KBM-7 (cell line): ENCODE measurements around the gene DSE.

ENCODE experiments used
- DNase-seq: peaks from one replicate; pipeline ENCODE4 v3.0.0-alpha.2; 2015
- in situ Hi-C: fragments of 300-500 bp; cut with MboI; formaldehyde crosslinking; loops from 2 replicates; pipeline ENCODE4 v1.14.3; 2020; ENCODE audit warnings: low sequenced_read_pairs, low pct_unique_long_range_greater_than_20kb, mixed read lengths

Gene DSE

DNA sequence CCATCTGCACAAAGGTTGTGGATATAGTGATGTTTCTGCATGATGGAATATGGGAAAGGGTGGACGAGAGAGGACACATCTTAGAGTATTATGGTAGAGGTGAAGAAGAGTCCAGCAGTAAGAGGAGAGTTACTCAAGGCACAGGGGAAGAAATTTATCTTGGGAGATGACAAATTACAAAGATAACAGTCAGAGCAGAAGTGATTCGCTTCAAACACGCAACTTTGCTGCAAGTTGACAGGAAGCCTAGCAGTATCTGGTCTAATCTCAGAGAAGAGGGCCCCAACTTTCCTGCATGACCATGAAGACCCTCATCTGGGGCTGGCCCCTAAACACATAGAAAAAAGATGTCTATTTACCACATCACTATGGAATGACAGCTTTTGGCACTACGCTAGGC, 89.2 kb downstream of the DSE start:
- DNase-seq: no peak
- in situ Hi-C loops: no loop called here

DNA sequence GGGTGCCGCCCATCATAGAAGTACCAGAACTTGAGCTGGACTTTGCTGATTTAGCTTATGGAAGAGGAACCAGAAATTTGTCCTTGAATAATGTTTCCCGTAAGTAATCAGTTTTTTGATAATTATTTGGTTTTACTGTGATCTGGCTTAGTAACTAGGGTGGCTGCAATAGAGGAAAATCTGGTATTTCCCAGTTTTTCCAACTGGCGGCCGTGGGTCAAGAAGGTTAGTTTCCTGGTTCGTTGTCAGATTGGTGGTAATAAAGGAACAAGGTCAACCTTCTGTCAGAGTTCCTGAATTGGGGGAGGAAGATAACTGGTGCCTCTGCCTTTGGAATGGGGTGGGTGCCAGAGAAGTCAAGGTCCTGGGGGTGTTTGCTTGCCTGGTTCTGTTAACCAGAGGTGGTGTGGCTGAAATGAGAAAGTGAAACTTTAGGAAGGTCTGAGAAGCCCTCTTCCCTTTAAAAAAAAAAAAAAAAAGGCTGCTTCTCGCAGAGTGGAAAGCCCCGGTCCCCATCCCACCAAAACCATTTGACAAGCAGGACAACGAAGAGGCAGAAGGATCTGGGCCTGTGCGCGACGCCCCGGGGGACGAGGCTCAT, 90.7 kb downstream of the DSE start, which contains the start of gene CALHM6:
Gene CALHM6 (plus strand): TSS at position 45 of the 601 bp plus-strand sequence. CDS start 555 bp downstream, at position 600.
- DNase-seq: peak; percentile 22
- in situ Hi-C loops: no loop called here

DNA sequence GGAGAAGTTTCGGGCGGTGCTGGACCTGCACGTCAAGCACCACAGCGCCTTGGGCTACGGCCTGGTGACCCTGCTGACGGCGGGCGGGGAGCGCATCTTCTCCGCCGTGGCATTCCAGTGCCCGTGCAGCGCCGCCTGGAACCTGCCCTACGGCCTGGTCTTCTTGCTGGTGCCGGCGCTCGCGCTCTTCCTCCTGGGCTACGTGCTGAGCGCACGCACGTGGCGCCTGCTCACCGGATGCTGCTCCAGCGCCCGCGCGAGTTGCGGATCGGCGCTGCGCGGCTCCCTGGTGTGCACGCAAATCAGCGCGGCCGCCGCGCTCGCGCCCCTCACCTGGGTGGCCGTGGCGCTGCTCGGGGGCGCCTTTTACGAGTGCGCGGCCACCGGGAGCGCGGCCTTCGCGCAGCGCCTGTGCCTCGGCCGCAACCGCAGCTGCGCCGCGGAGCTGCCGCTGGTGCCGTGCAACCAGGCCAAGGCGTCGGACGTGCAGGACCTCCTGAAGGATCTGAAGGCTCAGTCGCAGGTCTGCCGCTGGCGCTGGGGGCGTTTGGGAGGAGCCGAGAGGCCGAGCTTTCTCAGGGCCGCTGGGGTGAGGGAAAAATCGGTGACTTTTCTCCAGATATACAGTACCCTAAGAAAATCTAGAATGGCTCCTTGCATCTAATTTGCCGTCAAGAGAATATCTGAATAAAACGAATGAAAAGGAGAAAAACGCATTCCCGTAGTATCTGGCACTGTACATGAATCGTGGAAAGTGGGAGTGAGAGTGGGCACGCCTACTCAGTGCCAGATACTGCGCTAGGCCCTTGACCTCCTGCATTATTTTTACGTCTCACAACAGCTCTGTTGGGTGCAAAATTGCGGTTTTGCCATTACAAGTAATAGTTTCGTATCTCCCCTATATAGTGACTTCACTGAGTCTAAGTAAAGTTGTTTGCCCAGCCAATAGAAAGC, 91.5 kb downstream of the DSE start:
- peak; percentile 48 for DNase-seq
- in situ Hi-C loops: no loop called here

GRCh38 chr6:116463301-116463700, 92.6 kb downstream of the DSE start:
- DNase-seq: no peak
- in situ Hi-C loops: no loop called here

GRCh38 chr6:116465246-116465645, 94.5 kb downstream of the DSE start:
- peak; percentile 90 for DNase-seq
- in situ Hi-C loops: no loop called here

GRCh38 chr6:116467096-116467495, 96.3 kb downstream of the DSE start:
- DNase-seq: no peak
- in situ Hi-C loops: no loop called here

- no peak for DNase-seq
- in situ Hi-C loops: no loop called here
These were observed 96.8 kb downstream of the DSE start for GRCh38 chr6:116467514-116467913.

GRCh38 chr6:116468293-116468692, 97.5 kb downstream of the DSE start:
- no peak for DNase-seq
- in situ Hi-C loops: no loop called here

GRCh38 chr6:116471531-116471930, 100.8 kb downstream of the DSE start:
- DNase-seq: no peak
- in situ Hi-C loops: no loop called here

DNA sequence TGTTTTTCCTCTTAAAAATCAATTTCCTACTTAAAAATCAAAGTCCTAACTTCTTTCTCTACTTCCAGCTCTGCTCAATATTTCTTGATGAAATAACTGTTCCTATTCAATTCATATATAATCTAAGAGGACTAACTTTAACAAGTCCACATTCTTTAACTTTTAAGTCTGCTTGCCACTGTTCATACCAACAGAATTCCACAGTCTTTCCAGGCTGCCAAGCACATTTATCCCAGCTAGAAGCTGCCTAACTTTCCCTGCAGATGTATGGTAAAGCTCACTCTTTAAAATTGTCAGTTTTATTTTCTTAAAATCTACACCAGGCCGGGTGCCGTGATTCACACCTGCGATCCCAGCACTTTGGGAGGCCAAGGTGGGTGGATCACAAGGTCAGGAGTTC, 102.0 kb downstream of the DSE start:
- in situ Hi-C loops: no loop called here
- no peak for DNase-seq

GRCh38 chr6:116475141-116475540, 104.4 kb downstream of the DSE start:
- DNase-seq: peak; percentile 58
- in situ Hi-C loops: no loop called here

- peak; percentile 76 for DNase-seq
- in situ Hi-C loops: no loop called here
These were observed 105.4 kb downstream of the DSE start for GRCh38 chr6:116476002-116476678.

GRCh38 chr6:116482780-116483179, 112.0 kb downstream of the DSE start:
- in situ Hi-C loops: no loop called here

GRCh38 chr6:116483616-116484015, 112.9 kb downstream of the DSE start:
- in situ Hi-C loops: no loop called here
- no peak for DNase-seq

More at GRCh38 chr6:116482780-116483179, 112.0 kb downstream of the DSE start:
- no peak for DNase-seq

DNA sequence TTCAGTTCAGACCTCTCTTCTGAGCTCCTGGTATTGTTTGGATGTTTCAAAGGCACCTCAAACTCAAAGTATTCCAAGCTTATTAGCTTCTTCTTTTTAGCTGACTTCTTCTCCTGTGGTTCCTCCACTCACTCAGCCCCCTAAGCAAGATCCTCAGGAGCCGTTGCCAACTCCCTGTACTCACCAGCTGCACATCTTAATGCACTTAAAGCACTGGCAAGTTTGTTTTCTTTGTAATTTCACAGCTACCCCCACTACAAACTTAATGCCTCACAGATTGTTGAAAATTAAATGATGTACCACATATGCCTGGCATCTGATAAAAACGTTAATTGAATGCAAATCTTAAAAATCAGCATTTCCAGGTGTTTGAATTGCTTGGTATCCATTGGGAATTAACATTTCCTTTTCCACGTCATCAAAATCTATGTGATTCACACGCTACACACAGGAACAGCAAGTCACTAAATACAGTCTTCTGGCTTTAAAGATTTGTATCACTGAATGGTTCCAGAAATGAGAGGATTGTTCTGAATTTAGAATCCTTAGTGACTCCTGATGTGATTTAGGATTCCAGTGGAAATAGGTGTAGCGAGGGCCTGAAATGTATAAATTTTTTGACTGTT, 114.9 kb downstream of the DSE start:
- no peak for DNase-seq
- in situ Hi-C loops: no loop called here

DNA sequence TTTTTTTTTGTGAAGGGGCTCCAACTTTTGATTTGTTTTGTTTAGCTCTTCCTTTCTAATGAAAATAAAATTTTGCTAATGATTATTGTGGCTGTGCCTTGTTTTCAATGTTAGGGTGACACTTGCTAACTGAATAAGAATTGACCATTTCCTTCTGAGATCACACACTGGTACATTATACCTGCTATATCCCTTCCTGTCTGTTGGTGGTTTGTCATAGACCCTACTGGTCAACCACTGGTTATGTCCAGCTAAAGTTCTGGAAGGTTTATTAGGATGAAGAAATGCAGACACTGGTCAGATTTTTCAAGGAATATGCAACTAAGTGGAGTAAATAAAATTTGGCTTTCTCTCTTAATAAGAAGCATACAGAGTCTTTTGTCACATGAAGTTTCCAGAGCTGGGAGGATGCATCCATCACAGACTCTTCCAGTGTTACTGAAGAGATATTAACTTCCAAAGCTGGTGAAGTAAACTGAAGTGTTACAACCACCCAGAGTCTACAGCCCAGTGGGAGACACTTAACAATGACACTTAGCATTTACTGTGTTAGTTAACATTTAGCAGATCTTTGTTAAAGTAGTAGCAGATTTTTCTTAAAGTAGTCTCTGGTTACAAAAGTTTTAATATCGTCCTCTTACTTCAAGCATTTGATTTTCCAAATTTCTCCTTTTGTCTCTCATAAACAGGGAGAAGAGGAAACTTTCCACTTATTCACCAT, 121.0 kb downstream of the DSE start:
- in situ Hi-C loops: no loop called here
- no peak for DNase-seq

GRCh38 chr6:116492331-116493067, 121.8 kb downstream of the DSE start:
- in situ Hi-C loops: no loop called here
- no peak for DNase-seq
